Raji (cell line): ENCODE results near the gene HAUS7.

Source experiments
- POLR2A ChIP-seq: IDR thresholded peaks from 2 replicates; pipeline ENCODE4 v1.6.1; 2011; ENCODE audit warnings: low read depth, low read length, control low read depth; ENCODE audit not compliant: insufficient read depth

Gene HAUS7

DNA sequence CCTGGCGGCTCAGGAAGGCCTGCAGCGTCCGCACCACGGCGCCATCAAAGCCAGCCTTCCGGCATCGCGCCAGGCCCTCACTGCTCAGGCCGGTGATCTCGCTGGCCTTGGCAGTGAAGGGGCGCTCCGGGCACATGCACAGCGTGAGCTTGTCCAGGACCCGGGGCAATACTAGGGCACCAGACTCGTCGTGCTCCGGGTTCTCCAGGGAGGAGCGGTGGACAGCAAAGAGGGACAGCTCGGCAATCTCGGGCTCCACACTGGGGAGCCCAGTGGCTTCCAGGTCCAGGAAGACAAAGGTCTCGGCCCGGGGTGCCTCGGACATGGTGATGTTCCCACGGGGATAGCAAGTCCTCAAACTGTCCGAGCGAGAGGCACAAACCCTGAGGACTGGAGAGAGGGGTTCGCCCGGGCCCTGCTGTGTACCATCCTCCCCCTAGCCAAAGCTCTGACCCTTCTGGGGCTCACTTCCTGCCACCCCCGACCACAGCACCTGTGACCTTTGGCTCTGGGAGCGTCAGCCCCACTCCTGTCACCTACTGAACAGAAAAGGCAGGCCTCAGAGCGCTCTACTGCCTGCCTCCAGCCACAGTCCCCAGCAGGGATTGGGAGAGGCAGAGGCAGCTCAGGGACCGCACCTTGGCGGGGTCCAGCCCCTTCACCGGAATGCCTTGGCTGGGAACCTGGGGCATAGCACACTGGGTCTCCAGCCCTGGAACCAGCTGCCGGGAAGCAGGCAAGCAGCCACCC is 25.1 kb downstream of the HAUS7 start:
- no peak for TF ChIP-seq POLR2A

DNA sequence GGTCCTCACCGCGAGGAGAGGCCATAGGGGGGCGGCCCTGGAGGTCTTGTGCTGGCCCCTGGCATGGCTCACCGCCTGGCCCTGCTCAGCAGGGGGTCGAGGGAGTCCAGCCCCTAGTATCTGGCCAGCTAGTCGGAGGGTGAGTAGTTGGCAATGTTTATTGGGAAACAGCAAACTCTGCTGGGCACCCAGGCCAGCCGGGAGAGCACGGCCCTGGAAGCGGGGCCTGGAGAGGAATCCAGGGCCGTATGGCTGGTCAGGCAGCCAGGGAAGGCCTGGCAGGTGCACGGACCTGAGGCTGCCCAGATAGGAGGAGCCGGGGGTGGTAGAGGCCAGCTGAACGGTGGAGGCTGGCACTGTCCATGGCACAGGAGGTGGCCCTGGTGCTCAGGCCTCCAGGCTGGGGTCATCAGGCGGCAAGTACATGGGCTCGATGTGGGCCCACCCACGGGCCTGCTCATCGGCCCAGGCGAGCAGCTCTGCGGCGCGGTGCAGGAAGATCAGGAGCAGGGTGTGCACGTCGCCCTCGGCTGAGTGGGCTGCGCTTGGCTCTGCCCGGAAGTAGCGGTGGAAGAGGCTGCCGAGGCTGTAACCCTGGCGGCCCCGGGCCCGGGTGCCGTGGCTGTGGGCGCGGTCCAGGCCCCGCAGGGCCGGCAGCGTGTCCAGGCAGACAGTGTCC is 25.9 kb downstream of the HAUS7 start:
- no peak for TF ChIP-seq POLR2A

DNA sequence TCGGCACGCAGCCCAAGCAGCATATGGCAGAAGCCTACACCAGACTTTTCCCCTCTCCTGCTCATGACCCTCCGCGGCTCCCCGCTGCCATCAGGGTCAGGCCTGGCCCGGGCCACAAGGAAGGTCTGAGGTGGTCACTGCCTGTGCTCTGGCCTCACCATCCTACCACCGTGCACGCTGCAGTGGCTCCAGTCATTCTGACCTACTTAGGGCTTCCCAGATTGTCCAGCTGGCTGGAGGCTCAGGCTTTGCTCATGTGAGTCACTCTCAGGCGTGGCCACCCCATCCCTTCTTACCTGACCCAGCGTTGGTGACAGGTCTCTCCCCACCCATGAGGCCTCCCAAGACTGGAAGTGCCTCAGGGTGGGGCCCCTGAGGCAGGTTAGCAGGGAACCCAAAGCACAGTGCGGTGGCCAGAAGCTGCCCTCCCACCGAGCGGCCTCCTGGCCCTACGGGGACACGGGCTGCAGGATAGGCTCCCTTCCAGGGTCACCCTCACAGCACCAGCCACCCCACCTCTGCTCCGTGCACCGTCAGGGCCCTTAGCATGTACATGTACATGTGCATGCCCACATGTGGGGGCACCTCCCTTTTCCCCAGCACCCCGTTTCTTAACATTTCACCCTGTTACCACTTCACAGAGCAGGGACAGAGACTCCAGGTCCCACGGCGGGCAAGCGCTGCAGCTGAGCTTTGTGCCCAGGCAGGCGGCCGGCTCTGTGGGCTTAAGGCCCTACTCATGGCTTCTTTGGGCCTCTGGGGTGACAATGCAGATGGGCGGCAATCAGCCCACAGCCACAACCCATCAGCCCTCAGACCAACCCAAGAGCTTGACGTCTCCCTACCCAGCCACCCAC is 26.7 kb downstream of the HAUS7 start:
- TF ChIP-seq POLR2A, result no peak

DNA sequence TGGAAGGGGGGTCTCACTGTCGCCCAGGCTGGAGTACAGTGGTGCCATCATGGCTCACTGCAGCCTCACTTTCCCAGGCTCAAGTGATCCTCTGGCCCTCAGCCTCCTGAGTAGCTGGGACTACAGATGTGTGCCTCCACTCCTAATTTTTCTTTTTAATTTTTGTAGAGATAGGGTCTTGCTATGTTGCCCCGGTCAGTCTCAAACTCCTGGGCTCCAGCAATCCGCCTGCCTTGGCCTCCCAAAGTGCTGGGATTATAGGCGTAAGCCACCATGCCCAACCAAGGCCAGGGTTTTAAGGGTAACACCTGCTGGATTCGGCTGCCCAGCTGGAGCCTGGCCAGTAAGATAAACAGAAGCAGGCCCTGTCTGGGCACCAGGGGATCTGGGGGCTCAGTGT is 27.9 kb downstream of the HAUS7 start:
- TF ChIP-seq POLR2A, result no peak

DNA sequence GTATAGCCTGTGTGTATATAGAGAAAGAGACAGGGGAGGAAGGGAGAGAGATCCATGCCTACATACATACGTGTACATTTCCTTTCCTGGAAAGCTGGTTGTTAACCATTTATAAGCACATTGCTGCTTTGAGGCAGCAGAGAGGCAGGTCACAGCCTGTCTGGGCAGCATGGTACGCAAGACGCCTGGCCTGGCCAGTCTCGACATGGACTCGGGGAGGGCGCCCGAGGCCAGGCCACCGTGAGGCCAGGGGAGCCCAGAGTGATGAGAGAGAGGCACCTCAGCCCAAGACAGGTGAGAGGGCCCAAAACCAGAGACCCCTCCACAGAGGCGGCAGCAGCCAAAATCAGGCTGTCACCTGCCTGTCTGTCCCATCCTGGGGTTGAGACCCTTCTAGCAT is 28.4 kb downstream of the HAUS7 start:
- TF ChIP-seq POLR2A, result no peak

DNA sequence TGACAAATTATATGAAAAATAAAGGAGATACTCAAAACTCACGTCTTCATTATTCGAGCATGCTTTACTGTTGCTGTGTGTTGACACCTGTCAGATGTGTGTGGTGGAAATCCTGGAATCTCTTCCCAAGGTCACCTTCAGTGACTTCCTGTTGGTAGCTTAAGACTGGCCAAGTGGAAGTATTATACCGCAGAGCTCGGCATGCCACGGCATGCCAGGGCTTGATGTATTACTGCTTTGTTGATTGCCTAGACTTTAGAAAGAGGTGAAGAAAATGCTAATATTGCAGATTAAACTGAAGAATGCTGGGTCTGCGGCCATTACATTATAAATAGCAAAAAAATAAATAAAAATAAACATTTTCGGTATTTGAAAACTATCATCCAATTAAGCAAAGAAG is 29.1 kb downstream of the HAUS7 start:
- TF ChIP-seq POLR2A, result no peak

DNA sequence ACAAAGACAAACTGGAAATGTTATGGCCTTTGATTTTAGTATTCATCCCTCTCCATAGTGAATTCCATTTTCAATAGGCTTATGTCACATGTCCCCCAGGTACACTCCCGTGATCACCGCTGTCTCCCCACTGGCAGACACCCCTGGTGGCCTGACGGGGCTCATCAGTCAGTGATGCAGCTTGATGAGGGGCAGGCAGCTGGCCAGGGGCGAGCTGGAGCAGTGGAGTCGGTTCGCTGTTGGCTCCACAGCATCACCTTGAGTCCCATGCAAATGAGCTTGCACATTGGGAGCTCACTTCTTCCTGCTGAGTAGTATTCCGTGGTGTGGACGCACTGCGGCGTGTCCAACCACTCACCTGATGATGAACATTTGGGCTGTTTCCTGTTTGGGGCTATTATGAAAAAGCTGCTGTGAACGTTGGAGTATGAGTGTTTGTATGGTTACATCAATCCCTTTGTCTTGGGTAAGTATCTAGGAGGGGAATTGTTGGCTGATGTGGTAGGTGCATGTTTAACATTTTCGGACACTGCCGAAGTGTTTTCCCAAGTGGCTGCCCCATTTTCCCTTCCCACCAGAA is 29.7 kb downstream of the HAUS7 start:
- TF ChIP-seq POLR2A, result no peak

DNA sequence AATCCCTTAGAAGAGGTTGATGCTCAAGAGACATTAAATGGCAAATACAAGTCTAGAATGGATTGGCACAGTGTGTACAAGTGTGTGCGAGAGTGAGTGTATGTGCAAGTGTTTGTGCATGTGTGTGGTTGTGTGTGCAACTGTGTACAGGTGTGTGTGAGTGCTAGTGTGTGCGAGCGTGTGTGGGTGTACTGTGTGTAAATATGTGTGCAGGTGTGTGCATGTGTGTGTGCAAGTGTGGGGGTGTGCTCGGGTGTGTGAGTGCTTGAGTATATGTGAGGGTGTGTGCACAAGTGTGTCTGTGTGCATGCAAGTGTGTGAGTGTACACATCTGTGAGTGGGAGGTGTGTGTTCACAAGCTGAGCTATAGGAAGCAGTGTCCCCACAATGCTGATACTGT is 30.4 kb downstream of the HAUS7 start:
- TF ChIP-seq POLR2A, result no peak

DNA sequence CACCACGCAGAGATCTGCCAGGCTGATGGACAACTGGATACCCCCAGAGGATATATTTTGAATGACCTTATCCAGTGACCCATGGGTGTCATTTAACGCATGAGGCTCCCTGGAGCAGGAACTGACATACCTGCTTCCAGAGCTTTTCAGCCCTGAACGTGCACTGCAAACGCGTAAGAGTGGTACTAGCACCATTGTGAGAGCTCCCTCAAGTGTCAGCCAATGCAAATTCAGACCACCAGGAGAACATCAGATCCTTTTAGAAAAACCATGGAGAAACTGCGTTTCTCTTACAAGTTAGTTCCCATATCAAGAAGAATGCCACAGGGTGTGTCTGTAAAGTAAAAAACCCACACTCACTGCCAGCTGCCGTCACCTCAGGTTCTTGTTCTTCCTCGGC is 31.8 kb downstream of the HAUS7 start:
- no peak for TF ChIP-seq POLR2A

DNA sequence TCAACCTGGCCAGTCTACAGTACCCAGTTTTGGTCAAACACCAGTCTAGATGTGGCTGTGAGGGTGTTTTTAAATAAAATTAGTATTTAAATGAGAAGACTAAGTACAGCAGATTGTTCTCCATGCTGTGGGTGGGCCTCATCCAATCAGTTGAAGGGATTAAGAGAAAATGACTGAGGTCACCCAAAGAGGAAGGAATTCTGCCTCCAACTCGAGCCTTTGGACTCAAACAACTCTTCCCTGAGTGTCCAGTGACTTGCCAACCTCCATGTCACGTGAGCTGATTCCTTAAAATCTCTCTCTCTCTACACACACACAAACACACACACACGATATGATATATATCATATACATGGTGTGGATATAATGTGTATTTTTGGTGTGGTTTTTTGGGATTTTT is 34.5 kb downstream of the HAUS7 start:
- no peak for TF ChIP-seq POLR2A

DNA sequence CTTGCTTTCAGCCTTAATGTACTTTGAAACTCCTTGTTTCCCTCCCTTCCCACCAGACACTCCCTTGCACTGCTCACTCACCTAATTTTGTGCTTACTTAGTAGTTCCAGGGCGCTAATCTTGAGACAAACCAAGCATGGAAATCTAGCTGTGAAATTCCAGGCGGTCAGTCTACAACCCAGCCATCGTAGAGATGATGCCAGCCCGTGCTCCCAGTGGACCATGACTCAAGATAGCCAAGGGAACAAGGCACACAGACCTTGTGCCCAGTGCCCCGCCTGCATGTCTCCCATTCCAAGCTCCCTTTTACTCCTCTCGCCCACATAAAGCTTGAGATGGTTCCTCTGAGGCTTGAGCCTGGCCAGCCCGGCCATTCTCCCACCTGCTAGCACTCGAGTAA is 35.6 kb downstream of the HAUS7 start:
- TF ChIP-seq POLR2A, result no peak

DNA sequence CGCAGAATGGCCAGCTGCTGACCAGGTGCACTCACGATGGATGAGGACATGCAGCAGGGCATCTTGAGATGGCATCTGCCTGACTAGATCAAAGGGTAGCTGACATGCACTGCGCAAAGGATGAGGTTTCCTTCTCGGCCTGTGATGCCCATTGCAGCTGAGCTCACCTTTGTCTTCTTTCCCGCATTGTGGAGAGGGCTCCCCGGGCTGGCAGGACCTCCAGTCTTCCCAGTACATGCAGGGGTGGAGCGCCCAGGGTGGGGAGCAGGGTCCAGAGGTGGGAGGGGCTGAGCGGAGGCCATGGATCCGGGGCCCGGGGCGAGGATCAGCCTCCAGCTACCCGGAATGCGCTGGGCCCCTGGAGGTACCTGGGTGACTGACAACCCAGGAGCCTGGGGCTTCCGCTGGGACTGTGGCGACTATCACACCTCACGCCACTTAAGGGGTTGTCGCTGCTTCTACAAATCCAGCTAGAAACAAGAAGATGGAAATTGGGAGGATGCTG is 36.5 kb downstream of the HAUS7 start:
- no peak for TF ChIP-seq POLR2A

DNA sequence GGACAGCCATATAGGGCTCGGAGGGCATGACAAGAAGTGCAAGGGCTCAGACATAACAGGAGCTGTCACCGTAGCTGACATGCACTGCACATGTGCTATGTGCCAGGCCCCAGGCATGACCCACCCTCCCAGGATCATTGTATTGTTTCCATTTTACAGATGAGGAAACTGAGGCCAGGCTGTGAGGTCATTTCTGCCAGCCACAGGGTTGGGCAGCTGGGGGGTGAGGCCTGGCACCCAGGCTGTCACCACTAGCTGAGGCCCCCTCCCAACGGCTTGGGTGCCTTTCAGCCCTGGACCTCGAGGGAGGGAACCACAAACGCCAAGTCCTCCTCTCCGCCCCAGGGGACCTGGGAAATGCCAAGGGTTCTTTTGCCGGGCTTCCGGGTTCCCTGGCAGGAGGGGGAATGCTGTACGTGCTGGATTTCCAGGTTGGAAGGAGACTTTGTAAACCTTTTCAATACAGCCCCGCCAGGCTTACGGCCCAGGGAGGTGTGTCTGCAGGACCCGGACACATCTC is 37.2 kb downstream of the HAUS7 start:
- no peak for TF ChIP-seq POLR2A

DNA sequence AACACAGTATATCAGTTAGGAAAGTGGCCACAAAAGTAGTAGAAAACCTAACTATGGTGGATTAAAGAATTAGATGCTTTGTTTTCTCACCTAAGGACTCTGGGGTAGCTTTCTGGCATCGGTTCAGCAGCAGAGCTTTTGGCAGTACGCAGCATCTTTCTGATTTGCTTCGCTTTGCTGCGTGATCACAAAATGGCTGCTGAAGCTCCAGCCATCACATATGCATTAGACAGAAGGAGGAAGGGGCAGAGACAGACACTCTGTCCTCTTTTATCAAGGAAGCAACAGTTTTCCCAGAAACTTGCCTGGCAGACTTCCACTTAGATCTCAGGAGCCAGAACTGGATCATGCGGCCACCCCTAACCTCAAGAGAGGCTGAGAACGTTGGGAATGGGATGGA is 39.6 kb downstream of the HAUS7 start:
- no peak for TF ChIP-seq POLR2A

DNA sequence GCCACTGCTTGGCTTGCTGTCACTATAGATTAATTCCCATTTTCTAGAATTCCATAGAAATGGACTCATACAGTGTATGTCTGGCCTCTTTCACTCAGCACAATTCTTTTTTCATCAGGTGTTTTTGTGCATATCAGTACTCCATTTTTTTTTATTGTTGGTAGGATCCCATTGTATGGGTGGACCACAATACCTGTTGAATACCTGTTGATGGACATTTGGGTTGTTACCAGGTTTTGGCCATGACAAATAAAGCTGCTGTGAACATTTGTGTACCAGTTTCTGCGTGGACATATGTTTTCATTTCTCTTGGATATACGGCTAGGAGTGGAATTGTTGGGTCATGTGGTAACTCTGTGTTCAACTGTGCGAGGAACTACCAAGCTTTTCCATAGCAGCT is 44.2 kb downstream of the HAUS7 start:
- TF ChIP-seq POLR2A, result no peak
